ENCODE results near the gene CHID1. TPM values are rescaled to one million over a fixed set of nuclear protein-coding genes. Genes with fewer than 3 reads are reported as not detected.

CHID1 gene
- 26.4 and 52.3 TPM in 2 replicates for total RNA-seq

GRCh38 chr11:910589-911030 lies at the start of gene CHID1:
TSS of gene CHID1 (minus strand) at chr11:910810. CDS start at chr11:904816, 5,994 bp downstream.

GRCh38 chr11:925496-926301 lies 15.1 kb upstream of the CHID1 start, which contains the start of gene AP2A2:
TSS of gene AP2A2 (plus strand) at chr11:925870. CDS start at chr11:926022, 152 bp downstream.

GRCh38 chr11:842370-843002 lies 68.1 kb downstream of the CHID1 start, which contains the start of the genes POLR2L and TSPAN4:
TSS of gene POLR2L (minus strand) at chr11:842529. CDS start at chr11:842508, 21 bp downstream.
TSS of gene TSPAN4 (plus strand) at chr11:842852. CDS start at chr11:850305, 7,453 bp downstream.

GRCh38 chr11:832529-833113 lies 78.0 kb downstream of the CHID1 start, which contains the start of gene CD151:
TSS of gene CD151 (plus strand) at chr11:832952. CDS start at chr11:836070, 3,118 bp downstream.

GRCh38 chr11:827897-828192 lies 82.8 kb downstream of the CHID1 start, which contains the start of gene CRACR2B:
TSS of gene CRACR2B (plus strand) at chr11:827919. CDS start at chr11:828608, 689 bp downstream.

GRCh38 chr11:818396-819128 lies 92.0 kb downstream of the CHID1 start, which contains the start of gene PNPLA2:
TSS of gene PNPLA2 (plus strand) at chr11:818914. CDS start at chr11:819719, 805 bp downstream.

Other genes starting within 250 kb of the CHID1 start
- gene DEAF1, start 215.6 kb downstream of the CHID1 start, total RNA-seq: 26.9 and 27.6 TPM in 2 replicates
- gene TMEM80, start 215.0 kb downstream of the CHID1 start, total RNA-seq: 6.5 and 6.9 TPM in 2 replicates
- 3.4 and 5.0 TPM in 2 replicates for gene EPS8L2, start 204.6 kb downstream of the CHID1 start, total RNA-seq
- 112 and 136 TPM in 2 replicates for gene TALDO1, start 163.3 kb downstream of the CHID1 start, total RNA-seq
- gene GATD1, start 133.3 kb downstream of the CHID1 start, total RNA-seq: 20.7 and 24.2 TPM in 2 replicates
- gene CEND1, start 120.7 kb downstream of the CHID1 start, total RNA-seq: not detected in 2 replicates
- 6.3 and 11.2 TPM in 2 replicates for gene SLC25A22, start 112.5 kb downstream of the CHID1 start, total RNA-seq
- gene PIDD1, start 105.6 kb downstream of the CHID1 start, total RNA-seq: 5.7 and 9.0 TPM in 2 replicates
- 246 and 250 TPM in 2 replicates for gene RPLP2, start 100.8 kb downstream of the CHID1 start, total RNA-seq
- 19.8 and 44.4 TPM in 2 replicates for gene PNPLA2, start 91.9 kb downstream of the CHID1 start, total RNA-seq
- gene CRACR2B, start 82.9 kb downstream of the CHID1 start, total RNA-seq: 11.1 and 12.3 TPM in 2 replicates
- gene CD151, start 77.9 kb downstream of the CHID1 start, total RNA-seq: 375 and 945 TPM in 2 replicates
- gene POLR2L, start 68.3 kb downstream of the CHID1 start, total RNA-seq: 154 and 265 TPM in 2 replicates
- gene TSPAN4, start 68.0 kb downstream of the CHID1 start, total RNA-seq: 131 and 142 TPM in 2 replicates
- 27.5 and 46.4 TPM in 2 replicates for gene AP2A2, start 15.1 kb upstream of the CHID1 start, total RNA-seq
- gene MUC6, start 125.9 kb upstream of the CHID1 start, total RNA-seq: not detected in 2 replicates
- gene MUC2, start 164.1 kb upstream of the CHID1 start, total RNA-seq: not detected in 2 replicates
- gene MUC5AC, start 247.1 kb upstream of the CHID1 start, total RNA-seq: not detected in 2 replicates